Uterus (tissue), 4 donors: ENCODE data around the gene PPM1M. TPM values are rescaled to one million over a fixed set of nuclear protein-coding genes. Genes with fewer than 3 reads are reported as not detected.
A peak's percentile ranks its signal among the peaks of the same experiment; 100 is the strongest.

Experiments used
- DNase-seq, 2 donors: peaks; one replicate each; pipeline ENCODE4 v3.0.0-alpha.2; 2019 to 2020
- H3K27ac ChIP-seq, 2 donors: fragments of 200-600 bp; sonication (generic); 1 replicate in 1 of 2; 2 replicates in 1 of 2; pipeline ENCODE4 v1.5.1; 2016 to 2018
- H3K27me3 ChIP-seq, 2 donors: fragments of 200-600 bp; sonication (generic); one replicate each; pipeline ENCODE4 v1.5.1; 2018 to 2019; ENCODE audit warnings: control low read depth in 1 of 2
- H3K36me3 ChIP-seq, 2 donors: fragments of 200-600 bp; sonication (generic); one replicate each; pipeline ENCODE4 v1.5.1; 2019; ENCODE audit warnings: control low read depth in 1 of 2
- H3K4me1 ChIP-seq, 2 donors: fragments of 200-600 bp; sonication (generic); one replicate each; pipeline ENCODE4 v1.5.1; 2018 to 2019; ENCODE audit warnings: control low read depth in 1 of 2
- H3K4me3 ChIP-seq, 2 donors: fragments of 200-600 bp; sonication (generic); 1 replicate in 1 of 2; 2 replicates in 1 of 2; pipeline ENCODE4 v1.5.1; 2018 to 2019; ENCODE audit warnings: mild to moderate bottlenecking in 1 of 2
- H3K9me3 ChIP-seq, 2 donors: fragments of 200-600 bp; sonication (generic); one replicate each; pipeline ENCODE4 v1.5.1; 2019; ENCODE audit warnings: control low read depth in 1 of 2
- POLR2A ChIP-seq, 2 donors: fragments of 450-650 bp; IDR thresholded peaks; one replicate each; pipeline ENCODE4 v1.6.1; 2016; ENCODE audit warnings: antibody characterized with exemption in 2 of 2, mild to moderate bottlenecking in 1 of 2, moderate library complexity in 1 of 2
- intact Hi-C: fragments of 100-400 bp; cut with DNase I; formaldehyde crosslinking; loops from one replicate; pipeline ENCODE4 v1.15.1; 2023; ENCODE audit warnings: low total_unique reads
- total RNA-seq, 4 donors: library from RNA; depleted of rRNA in 3 of 4; stranded (reverse); fragments of >200 nt in 3 of 4; gene quantifications; one replicate each; pipeline versions ENCODE4 v1.1.0 to v1.2.4, GENCODE V29; 2014 to 2023
- TF ChIP-seq, protein P1 (sequence below), 4 experiments: fragments of 200-600 bp in 2 of 4; fragments of 450-650 bp in 2 of 4; sonication (generic) in 2 of 4; IDR thresholded peaks; one replicate each; pipeline ENCODE4 v1.5.1; 2016 to 2019; ENCODE audit warnings: antibody characterized with exemption in 4 of 4, mild to moderate bottlenecking in 2 of 4, moderate library complexity in 1 of 4
- donor health status: DM: yes; HTN: yes; CAD: no.

Gene PPM1M
- total RNA-seq, 4 donors from 2014 or later = 23.9 to 32.3 (median 31.5) TPM

DNA sequence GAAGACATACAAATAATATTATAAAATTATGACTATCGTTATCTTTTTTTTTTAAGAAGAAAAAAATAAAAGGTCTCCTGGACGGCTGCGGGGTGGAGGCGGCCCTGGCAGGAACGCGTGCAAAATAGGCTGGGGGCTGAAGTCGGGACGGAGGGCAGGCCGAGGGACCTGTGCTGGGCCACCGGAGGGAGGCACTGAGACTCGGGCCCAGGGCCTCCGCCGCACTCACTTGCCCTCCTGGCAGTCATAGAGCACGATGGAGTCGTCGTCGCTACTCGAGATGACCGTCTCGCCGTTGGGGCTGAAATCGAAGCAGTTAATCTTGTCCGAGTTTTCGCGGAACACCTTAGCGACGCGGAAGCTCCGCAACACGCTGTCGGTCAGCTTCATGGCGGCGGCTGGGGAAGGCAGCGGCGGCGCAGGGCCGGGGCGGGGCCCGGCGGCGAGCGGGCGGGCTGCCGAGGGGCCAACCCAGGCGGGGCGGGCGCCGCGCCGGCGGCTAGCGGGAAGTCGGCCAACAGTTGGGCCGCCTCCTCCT, 32.5 kb downstream of the PPM1M start:
- H3K4me1 ChIP-seq = peaks cover 4 to 5% of the 10 kb centered on the region in 2 donors

DNA sequence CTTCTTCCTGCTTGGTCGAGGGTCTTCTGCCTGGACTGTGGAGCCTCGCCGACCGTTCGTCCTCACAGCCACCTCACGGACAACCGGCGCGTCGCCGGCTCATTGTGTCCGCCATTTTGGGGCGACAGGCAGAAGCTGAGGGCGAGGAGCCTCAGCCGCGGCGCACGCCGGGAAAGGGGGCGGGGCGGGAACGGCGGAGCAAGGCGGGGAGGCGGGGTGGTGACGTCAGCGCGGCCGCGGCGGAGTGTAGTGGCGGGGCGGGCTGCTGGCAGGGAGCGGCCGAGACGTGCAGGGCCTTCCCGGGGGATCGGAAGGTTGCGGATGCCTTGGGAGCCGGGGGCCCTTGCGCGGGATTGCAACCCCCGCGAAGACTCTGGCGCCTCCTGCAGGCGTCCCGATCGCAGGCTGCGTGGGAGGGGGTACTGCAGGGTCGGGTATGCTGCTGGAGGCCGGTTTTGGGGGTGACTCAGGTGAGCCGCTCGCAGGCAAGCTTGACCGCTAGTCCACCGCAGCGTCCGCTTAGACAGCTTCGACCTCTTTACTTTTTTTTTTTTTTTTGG, 33.0 kb downstream of the PPM1M start, which contains the start of gene WDR82:
Gene WDR82 (minus strand): TSS at position 140 of the 560 bp plus-strand sequence. CDS start 288 bp downstream, outside the sequence.
- Histone ChIP-seq H3K4me1 (peaks cover 4 to 5% of the 10 kb centered on the region in 2 donors), H3K36me3 (no peaks in the 10 kb centered on the region), H3K27me3 (no peaks in the 10 kb centered on the region), H3K27ac (peak within 1 kb of the TSS; percentile 93 to 97), H3K4me3 (peak within 1 kb of the TSS; percentile 81 to 88), H3K9me3 (no peaks in the 10 kb centered on the region)
- intact Hi-C loops = no loop called here
- DNase-seq = peak; percentile 96 to 97
- TF ChIP-seq POLR2A (IDR thresholded peaks at IDR 0.05) = peak; percentile 85 to 90
- TF ChIP-seq, protein P1, sequence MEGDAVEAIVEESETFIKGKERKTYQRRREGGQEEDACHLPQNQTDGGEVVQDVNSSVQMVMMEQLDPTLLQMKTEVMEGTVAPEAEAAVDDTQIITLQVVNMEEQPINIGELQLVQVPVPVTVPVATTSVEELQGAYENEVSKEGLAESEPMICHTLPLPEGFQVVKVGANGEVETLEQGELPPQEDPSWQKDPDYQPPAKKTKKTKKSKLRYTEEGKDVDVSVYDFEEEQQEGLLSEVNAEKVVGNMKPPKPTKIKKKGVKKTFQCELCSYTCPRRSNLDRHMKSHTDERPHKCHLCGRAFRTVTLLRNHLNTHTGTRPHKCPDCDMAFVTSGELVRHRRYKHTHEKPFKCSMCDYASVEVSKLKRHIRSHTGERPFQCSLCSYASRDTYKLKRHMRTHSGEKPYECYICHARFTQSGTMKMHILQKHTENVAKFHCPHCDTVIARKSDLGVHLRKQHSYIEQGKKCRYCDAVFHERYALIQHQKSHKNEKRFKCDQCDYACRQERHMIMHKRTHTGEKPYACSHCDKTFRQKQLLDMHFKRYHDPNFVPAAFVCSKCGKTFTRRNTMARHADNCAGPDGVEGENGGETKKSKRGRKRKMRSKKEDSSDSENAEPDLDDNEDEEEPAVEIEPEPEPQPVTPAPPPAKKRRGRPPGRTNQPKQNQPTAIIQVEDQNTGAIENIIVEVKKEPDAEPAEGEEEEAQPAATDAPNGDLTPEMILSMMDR (IDR thresholded peaks at IDR 0.05) = peak; percentile 31 to 61 (median 44)

More for the DNA sequence above, 32.5 kb downstream of the PPM1M start:
- Histone ChIP-seq H3K27me3 (no peaks in the 10 kb centered on the region), H3K9me3 (no peaks in the 10 kb centered on the region), H3K4me3 (peak overlapping the region; percentile 81 to 88), H3K27ac (peak overlapping the region; percentile 93 to 97), H3K36me3 (no peaks in the 10 kb centered on the region)
- DNase-seq = peak in 1 of 2 donors; percentile 55
- TF ChIP-seq, protein P1 (IDR thresholded peaks at IDR 0.05) = peak in 3 of 4 experiments; percentile 11 to 46 (median 41)
- TF ChIP-seq POLR2A (IDR thresholded peaks at IDR 0.05) = no peak
- intact Hi-C loops = no loop called here

DNA sequence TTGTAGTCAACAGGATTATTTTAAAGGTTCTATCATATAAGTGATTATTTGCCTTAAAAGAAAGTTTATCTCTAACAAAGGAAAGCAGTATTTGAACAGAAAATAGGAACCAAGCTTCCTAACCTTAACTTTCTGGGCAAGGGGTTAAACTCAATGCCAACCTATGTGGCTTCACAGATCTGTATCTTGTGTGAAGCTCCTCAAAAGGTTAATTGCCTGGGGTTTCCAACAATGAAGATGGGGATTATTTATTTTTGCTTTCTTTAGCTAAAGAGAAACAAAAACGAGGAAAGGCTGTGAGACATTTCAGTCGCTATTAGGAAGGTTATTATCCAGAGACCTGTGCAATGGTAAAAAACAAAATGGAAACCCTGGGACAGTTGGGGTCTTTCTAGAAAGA, 34.0 kb downstream of the PPM1M start:
- intact Hi-C loops = no loop called here
- TF ChIP-seq, protein P1 (IDR thresholded peaks at IDR 0.05) = no peak
- TF ChIP-seq POLR2A (IDR thresholded peaks at IDR 0.05) = no peak
- H3K27me3 ChIP-seq = no peaks in the 10 kb centered on the region
- peak overlapping the region; percentile 93 to 97 for H3K27ac ChIP-seq
- H3K36me3 ChIP-seq = no peaks in the 10 kb centered on the region
- peaks cover 4 to 5% of the 10 kb centered on the region in 2 donors for H3K4me1 ChIP-seq
- H3K9me3 ChIP-seq = no peaks in the 10 kb centered on the region
- H3K4me3 ChIP-seq = peak overlapping the region; percentile 81 to 88
- DNase-seq = no peak

DNA sequence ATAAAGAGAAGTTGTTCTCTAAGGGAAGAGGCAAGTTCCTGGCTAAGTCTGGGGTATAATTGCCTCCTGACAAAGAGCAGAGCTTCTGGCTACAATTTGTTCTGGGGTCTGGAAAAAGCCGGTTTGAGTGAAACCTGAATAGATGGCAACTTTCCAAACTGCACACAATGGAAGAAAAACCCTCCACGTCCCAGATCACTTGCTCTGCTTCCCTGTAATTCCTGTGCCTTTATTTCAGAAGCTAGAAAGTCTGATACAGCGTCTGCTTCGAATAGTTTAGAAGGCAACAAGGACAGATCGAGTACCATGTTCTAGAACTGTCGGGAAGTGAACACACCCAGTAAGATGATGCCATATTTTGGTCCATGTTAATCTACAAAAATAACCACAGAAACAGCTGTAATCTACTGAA, 34.5 kb downstream of the PPM1M start:
- no peak overlapping the region for H3K4me3 ChIP-seq
- intact Hi-C loops = loop anchor here (5.0 kb wide), 1 partner anchor 127 kb away; no protein-coding TSS in a partner anchor
- no peaks in the 10 kb centered on the region for H3K27me3 ChIP-seq
- no peak for DNase-seq
- peak overlapping the region; percentile 93 to 97 for H3K27ac ChIP-seq
- H3K36me3 ChIP-seq = no peaks in the 10 kb centered on the region
- H3K4me1 ChIP-seq = peaks cover 4 to 5% of the 10 kb centered on the region in 2 donors
- no peaks in the 10 kb centered on the region for H3K9me3 ChIP-seq
- no peak for TF ChIP-seq POLR2A (IDR thresholded peaks at IDR 0.05)
- TF ChIP-seq, protein P1 (IDR thresholded peaks at IDR 0.05) = no peak
